NCI-H1417 treated with DMSO at 0.1 percent for 48 hours (cell line): ENCODE results near the gene TRPV6.

ENCODE experiments used
- DNase-seq: peaks from one replicate; lab custom pipeline; 2025; lab: John Stamatoyannopoulos, UW

Gene TRPV6

GRCh38 chr7:142851919-142852318, 33.6 kb downstream of the TRPV6 start:
- no peak for DNase-seq

GRCh38 chr7:142851269-142851668, 34.3 kb downstream of the TRPV6 start:
- no peak for DNase-seq

- no peak for DNase-seq
Observed at GRCh38 chr7:142847353-142847752, 38.2 kb downstream of the TRPV6 start.

- DNase-seq: no peak
Observed at GRCh38 chr7:142842251-142842766, 43.2 kb downstream of the TRPV6 start.

- no peak for DNase-seq
Observed at GRCh38 chr7:142838461-142839213, 46.9 kb downstream of the TRPV6 start.

- DNase-seq: no peak
Observed at GRCh38 chr7:142836426-142836825, 49.1 kb downstream of the TRPV6 start.

GRCh38 chr7:142835487-142835886, 50.1 kb downstream of the TRPV6 start:
- no peak for DNase-seq

- DNase-seq: no peak
Observed at GRCh38 chr7:142833174-142834048, 52.1 kb downstream of the TRPV6 start.

- no peak for DNase-seq
Observed at GRCh38 chr7:142832417-142832816, 53.1 kb downstream of the TRPV6 start.

GRCh38 chr7:142827951-142828500, 57.5 kb downstream of the TRPV6 start:
- DNase-seq: no peak

- DNase-seq: no peak
Observed at GRCh38 chr7:142822714-142823113, 62.8 kb downstream of the TRPV6 start.
